Liver (tissue), 9 donors: ENCODE data around the gene TCF19. TPM values are rescaled to one million over a fixed set of nuclear protein-coding genes. Genes with fewer than 3 reads are reported as not detected.

ENCODE experiments used
- DNase-seq: peaks from one replicate; pipeline ENCODE4 v3.0.0-alpha.2; 2017; ENCODE audit warnings: low spot score
- H3K27ac ChIP-seq, 2 donors: one replicate each; pipeline ENCODE4 v1.7.0; 2013; ENCODE audit warnings: inconsistent platforms in 2 of 2, low read length in 2 of 2, control low read depth in 1 of 2, low read depth in 1 of 2, mild to moderate bottlenecking in 1 of 2
- H3K27me3 ChIP-seq, 4 donors: one replicate each; pipeline versions ENCODE4 v1.6.1 to v1.7.0; 2013; ENCODE audit warnings: low read length in 3 of 4, inconsistent platforms in 1 of 4, mild to moderate bottlenecking in 1 of 4, moderate library complexity in 1 of 4; ENCODE audit not compliant: control insufficient read depth in 4 of 4, insufficient read depth in 4 of 4
- H3K36me3 ChIP-seq, 4 donors: one replicate each; pipeline versions ENCODE4 v1.6.1 to v1.7.0; 2013; ENCODE audit warnings: low read length in 3 of 4, mild to moderate bottlenecking in 3 of 4, low read depth in 1 of 4, moderate library complexity in 1 of 4; ENCODE audit not compliant: control insufficient read depth in 4 of 4, insufficient read depth in 3 of 4
- H3K4me1 ChIP-seq, 4 donors: one replicate each; pipeline versions ENCODE4 v1.6.1 to v1.7.0; 2013; ENCODE audit warnings: low read length in 3 of 4, mild to moderate bottlenecking in 3 of 4, moderate library complexity in 1 of 4; ENCODE audit not compliant: control insufficient read depth in 4 of 4, insufficient read depth in 4 of 4
- H3K4me3 ChIP-seq, 3 donors: one replicate each; pipeline versions ENCODE4 v1.6.1 to v1.7.0; 2013; ENCODE audit warnings: low read length in 3 of 3, control low read depth in 1 of 3, low read depth in 1 of 3, mild to moderate bottlenecking in 1 of 3
- H3K9ac ChIP-seq, 2 donors: one replicate each; pipeline ENCODE4 v1.7.0; 2013; ENCODE audit warnings: low read length in 2 of 2, mild to moderate bottlenecking in 2 of 2, moderate library complexity in 2 of 2, control low read depth in 1 of 2, low read depth in 1 of 2
- H3K9me3 ChIP-seq, 4 donors: one replicate each; pipeline versions ENCODE4 v1.6.1 to v1.7.0; 2013; ENCODE audit warnings: low read length in 3 of 4; ENCODE audit not compliant: control insufficient read depth in 4 of 4
- ATF3 ChIP-seq: IDR thresholded peaks from 2 replicates; pipeline ENCODE4 v1.6.1; 2016; ENCODE audit warnings: antibody characterized with exemption
- CTCF ChIP-seq: fragments of 150-350 bp; IDR thresholded peaks from 2 replicates; pipeline ENCODE4 v1.5.1; 2017; ENCODE audit warnings: improper control_type of control experiment, low read depth, low read length; ENCODE audit not compliant: missing input control
- EGR1 ChIP-seq, 2 donors: IDR thresholded peaks; 2 replicates each; pipeline ENCODE4 v1.6.1; 2016 to 2018; ENCODE audit warnings: antibody characterized with exemption in 2 of 2, low read depth in 2 of 2
- FOXA1 ChIP-seq: IDR thresholded peaks from 2 replicates; pipeline ENCODE4 v1.6.1; 2016; ENCODE audit warnings: antibody characterized with exemption
- FOXA2 ChIP-seq: IDR thresholded peaks from 2 replicates; pipeline ENCODE4 v1.6.1; 2016; ENCODE audit warnings: antibody characterized with exemption
- GABPA ChIP-seq, 2 donors: IDR thresholded peaks in 1 of 2; conservative IDR thresholded peaks in 1 of 2; 2 replicates each; pipeline ENCODE4 v1.6.1; 2016; ENCODE audit warnings: antibody characterized with exemption in 2 of 2, mild to moderate bottlenecking in 1 of 2, moderate library complexity in 1 of 2
- HNF4A ChIP-seq, 2 donors: conservative IDR thresholded peaks; 2 replicates each; pipeline ENCODE4 v1.6.1; 2016; ENCODE audit warnings: antibody characterized with exemption in 2 of 2, mild to moderate bottlenecking in 2 of 2
- HNF4G ChIP-seq: IDR thresholded peaks from 2 replicates; pipeline ENCODE4 v1.6.1; 2016; ENCODE audit warnings: antibody characterized with exemption
- JUND ChIP-seq, 2 donors: IDR thresholded peaks; 2 replicates each; pipeline ENCODE4 v1.6.1; 2016; ENCODE audit warnings: antibody characterized with exemption in 2 of 2
- MAX ChIP-seq: IDR thresholded peaks from 2 replicates; pipeline ENCODE4 v1.6.1; 2016; ENCODE audit warnings: antibody characterized with exemption
- NR2F2 ChIP-seq: IDR thresholded peaks from 2 replicates; pipeline ENCODE4 v1.6.1; 2016; ENCODE audit warnings: antibody characterized with exemption
- REST ChIP-seq: IDR thresholded peaks from 2 replicates; pipeline ENCODE4 v1.6.1; 2016; ENCODE audit warnings: antibody characterized with exemption, mild to moderate bottlenecking
- RXRA ChIP-seq, 2 donors: IDR thresholded peaks; 2 replicates each; pipeline ENCODE4 v1.6.1; 2017 to 2018; ENCODE audit warnings: antibody characterized with exemption in 2 of 2, mild to moderate bottlenecking in 1 of 2
- SP1 ChIP-seq: IDR thresholded peaks from 2 replicates; pipeline ENCODE4 v1.6.1; 2018; ENCODE audit warnings: antibody characterized with exemption, mild to moderate bottlenecking
- TAF1 ChIP-seq: conservative IDR thresholded peaks from 2 replicates; pipeline ENCODE4 v1.6.1; 2016; ENCODE audit warnings: antibody characterized with exemption, mild to moderate bottlenecking
- YY1 ChIP-seq: IDR thresholded peaks from 2 replicates; pipeline ENCODE4 v1.6.1; 2016; ENCODE audit warnings: antibody characterized with exemption, mild to moderate bottlenecking
- ZBTB33 ChIP-seq: IDR thresholded peaks from 2 replicates; pipeline ENCODE4 v1.6.1; 2016; ENCODE audit warnings: antibody characterized with exemption
- WGBS: extraction: QIAGEN DNeasy Blood & Tissue Kit; methylation state at CpG from one replicate; pipeline ENCODE4 v1.1.7; 2013; 5-methylcytosine and 5-hydroxymethylcytosine counted together
- polyA plus RNA-seq, 2 donors: library from polyadenylated mRNA; stranded (reverse) in 1 of 2; unstranded in 1 of 2; fragments of 200-250 nt in 1 of 2; fragments of >200 nt in 1 of 2; fragmentation: Nextera tagmentation in 1 of 2; extraction: Ambion mirVana in 1 of 2; gene quantifications; one replicate each; pipeline versions ENCODE4 v1.2.1 to v1.2.3, GENCODE V29; 2013 to 2015
- total RNA-seq, 2 donors: library from RNA; depleted of rRNA; stranded (reverse); fragments of >200 nt; gene quantifications; one replicate each; pipeline ENCODE4 v1.2.3, GENCODE V29; 2014
- donor health status: healthy.
- donor health status: healthy.
- donor health status: healthy.
- donor health status: healthy.
- donor health status: healthy.

Gene TCF19
- total and polyA plus RNA-seq, 4 donors: 0.63 to 16.8 (median 2.0) TPM

GRCh38 chr6:31170600-31170881 lies 12.2 kb downstream of the TCF19 start, which contains the start of gene POU5F1:
POU5F1 (minus strand) TSS chr6:31170682; CDS start chr6:31170620, 62 bp downstream.
- H3K4me1 ChIP-seq: no peaks in the 10 kb centered on the region
- H3K9me3 ChIP-seq: no peaks in the 10 kb centered on the region
- TF ChIP-seq FOXA1 (no peak), ATF3 (no peak), GABPA (IDR thresholded peaks at IDR 0.05 in 1 of 2, conservative IDR thresholded peaks at IDR 0.05 in 1 of 2) (no peak), ZBTB33 (no peak), REST (no peak), RXRA (IDR thresholded peaks at IDR 0.05) (no peak), MAX (no peak), HNF4A (conservative IDR thresholded peaks at IDR 0.05) (no peak), HNF4G (no peak), SP1 (no peak), FOXA2 (no peak), EGR1 (IDR thresholded peaks at IDR 0.05; ENCODE audit: low read depth in 2 of 2) (no peak), CTCF (no peak), YY1 (no peak)
- H3K36me3 ChIP-seq: no peaks in the 10 kb centered on the region
- 68% methylated on average over 9 of the region's 9 CpGs for WGBS
- DNase-seq: no peak
- no peaks in the 10 kb centered on the region for H3K27me3 ChIP-seq
- no peak within 1 kb of the TSS for H3K9ac ChIP-seq
- H3K4me3 ChIP-seq: no peak within 1 kb of the TSS
- H3K27ac ChIP-seq: no peak within 1 kb of the TSS

GRCh38 chr6:31170987-31171671 lies 12.7 kb downstream of the TCF19 start:
- Histone ChIP-seq H3K9ac (no peak overlapping the region), H3K36me3 (no peaks in the 10 kb centered on the region), H3K4me3 (no peak overlapping the region), H3K27me3 (no peaks in the 10 kb centered on the region), H3K4me1 (no peaks in the 10 kb centered on the region), H3K27ac (no peak overlapping the region), H3K9me3 (no peaks in the 10 kb centered on the region)
- WGBS: 93% methylated on average over 10 of the region's 10 CpGs
- DNase-seq: no peak
- TF ChIP-seq CTCF (no peak), JUND (IDR thresholded peaks at IDR 0.05) (no peak), SP1 (no peak), REST (no peak), ATF3 (no peak), NR2F2 (no peak), HNF4A (conservative IDR thresholded peaks at IDR 0.05) (no peak), GABPA (IDR thresholded peaks at IDR 0.05 in 1 of 2, conservative IDR thresholded peaks at IDR 0.05 in 1 of 2) (no peak), TAF1 (no peak), YY1 (no peak)
